ENCODE measurements around the gene PTH1R.

PTH1R gene

DNA sequence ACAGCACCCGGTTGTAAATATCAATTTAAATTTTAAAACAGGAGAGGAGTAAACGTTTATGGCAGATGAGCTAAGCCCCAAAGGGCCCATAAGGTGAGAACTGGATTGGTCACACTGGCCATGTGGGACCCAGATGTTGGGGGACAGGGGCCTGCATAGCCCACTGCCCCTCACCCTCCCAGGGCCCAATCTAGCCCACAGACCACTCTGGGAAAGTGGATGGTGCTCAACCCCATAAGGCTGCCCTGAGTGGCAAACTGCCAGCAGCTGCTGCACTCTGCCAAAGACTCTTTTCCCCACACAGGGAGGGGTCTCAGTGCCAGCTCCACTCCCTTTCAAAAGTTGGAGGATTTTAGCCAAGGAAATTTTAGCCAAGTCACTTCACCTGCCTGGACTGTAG lies 56.6 kb downstream of the PTH1R start:
- DNase-seq = no peak

GRCh38 chr3:46934498-46935167 lies 57.1 kb downstream of the PTH1R start:
- no peak for DNase-seq

DNA sequence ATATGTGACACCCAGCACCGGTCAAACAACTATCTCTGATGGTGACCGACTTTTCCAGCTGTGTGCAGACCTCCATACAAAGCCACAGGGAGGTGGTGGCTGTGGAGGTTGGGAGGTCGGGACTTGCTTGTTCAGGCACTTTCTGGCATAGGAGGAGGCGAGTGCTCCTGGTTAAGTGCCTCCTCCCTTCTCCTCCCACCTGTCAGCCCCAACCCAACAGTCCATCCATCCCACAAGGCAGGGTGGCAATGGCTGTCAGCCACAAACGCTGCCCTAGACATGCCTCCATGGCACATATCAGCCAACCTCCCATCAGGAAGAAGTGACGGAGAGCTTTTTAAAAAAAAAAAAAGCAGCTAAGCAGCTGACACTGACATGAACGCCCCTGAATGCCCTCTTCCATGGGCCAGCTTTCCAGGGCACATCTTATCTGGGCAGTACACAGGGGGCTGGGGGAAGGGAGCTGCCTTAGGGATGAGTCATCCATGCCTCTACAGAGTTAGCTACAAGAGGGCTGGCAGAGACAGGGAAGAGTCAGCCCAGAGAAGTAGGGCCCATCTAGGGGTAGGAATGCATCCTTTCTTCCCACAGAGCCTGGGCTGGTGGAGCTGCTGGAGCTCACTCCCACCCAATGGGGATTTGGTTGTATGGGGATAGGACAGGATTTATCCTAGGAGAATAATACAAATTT lies 57.8 kb downstream of the PTH1R start:
- DNase-seq = no peak

DNA sequence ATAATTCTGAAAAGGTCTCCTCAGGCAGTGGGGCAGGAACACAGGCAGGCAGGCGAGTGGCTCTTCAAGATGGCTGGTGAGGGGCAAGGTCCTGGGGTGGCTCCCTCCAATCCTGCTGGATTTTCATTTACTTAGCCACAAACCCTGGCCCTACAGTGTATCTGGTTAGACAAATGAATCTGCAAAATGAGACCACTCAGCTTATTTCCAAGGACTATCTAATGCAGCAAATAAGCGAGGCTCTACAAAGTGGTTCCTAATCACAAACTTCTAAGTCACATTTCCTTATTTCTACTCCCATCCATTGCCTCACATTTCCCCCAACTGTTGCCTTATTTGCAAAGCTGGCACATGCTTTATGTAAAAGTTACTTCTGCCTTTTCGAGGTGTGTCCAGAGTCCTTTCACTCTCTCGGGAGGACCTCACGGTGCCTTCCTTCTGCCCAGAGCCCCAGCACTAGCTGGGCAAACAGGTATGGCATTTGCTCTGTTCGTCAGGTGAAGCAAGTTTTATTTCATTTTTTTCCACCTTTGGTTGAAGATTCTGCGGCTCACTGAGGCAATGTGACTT lies 58.6 kb downstream of the PTH1R start:
- DNase-seq = no peak

DNA sequence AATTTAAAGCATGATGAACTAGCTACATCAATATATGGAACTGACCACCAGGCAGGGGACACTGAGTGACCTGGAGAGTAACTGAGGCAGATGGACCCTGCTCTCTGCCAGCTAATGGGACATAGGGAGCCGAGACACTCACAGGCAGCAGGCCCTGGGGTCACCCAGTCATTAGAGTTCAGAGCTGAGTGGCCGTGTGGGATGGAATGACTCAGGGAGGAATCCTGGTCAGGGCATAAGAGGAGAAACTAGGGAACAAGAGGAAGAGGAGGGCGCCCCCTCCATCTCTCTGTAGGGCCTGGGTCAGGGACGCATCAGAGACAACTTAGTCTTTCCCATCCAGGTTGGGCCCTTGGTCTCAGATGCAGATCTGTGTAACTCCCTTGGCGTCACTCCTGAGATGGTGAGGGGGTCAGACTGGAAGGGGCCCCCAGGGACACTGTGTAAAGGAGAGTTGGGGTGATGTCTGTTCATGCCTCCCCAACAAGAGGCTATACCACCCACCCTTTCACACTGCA lies 59.3 kb downstream of the PTH1R start:
- DNase-seq = no peak

- no peak for DNase-seq
Observed at GRCh38 chr3:46938118-46938517, 60.6 kb downstream of the PTH1R start.

DNA sequence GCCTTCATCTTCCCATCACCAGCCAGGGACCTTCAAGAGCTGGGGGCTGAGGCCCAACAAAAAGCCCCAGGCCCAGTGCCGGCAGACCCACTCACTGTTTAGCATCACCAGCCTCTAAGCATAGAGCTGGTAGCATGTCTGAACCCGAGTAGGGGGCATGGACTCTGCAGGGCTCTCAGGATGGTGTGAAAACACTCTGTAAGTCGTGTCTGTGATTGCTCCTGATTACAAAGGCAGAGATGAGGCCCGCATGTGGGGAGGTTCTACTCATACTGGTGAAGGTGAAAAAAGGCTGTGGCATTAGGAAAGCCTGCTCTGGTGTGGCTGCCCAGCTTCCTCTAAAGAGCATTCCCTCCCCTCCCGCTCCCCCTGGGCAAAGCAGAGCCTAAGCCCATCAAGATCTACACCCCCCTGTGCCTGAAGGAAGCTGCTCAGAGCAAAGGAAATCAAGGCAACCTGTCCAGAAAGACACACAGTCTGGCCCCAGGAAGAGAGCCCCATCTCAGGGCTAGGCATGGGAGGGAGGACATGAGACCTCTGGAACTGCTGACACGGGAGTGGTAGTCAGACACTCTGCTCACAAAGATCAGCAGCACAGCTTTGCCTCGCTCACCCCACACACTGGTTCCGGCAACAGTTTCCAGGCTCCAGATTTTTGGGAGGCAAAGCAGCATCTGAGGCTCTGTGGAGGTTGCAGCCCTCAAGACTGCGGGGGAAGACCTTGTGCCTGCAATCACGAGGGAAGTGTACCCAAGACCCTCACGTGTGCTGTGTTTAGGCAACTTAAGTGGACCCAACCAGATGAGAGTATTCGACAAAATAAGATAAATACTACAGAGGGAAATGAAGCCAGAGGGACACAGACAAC lies 62.3 kb downstream of the PTH1R start:
- no peak for DNase-seq

GRCh38 chr3:46942076-46942475 lies 64.6 kb downstream of the PTH1R start:
- no peak for DNase-seq

GRCh38 chr3:46942481-46943236 lies 65.1 kb downstream of the PTH1R start:
- no peak for DNase-seq

DNA sequence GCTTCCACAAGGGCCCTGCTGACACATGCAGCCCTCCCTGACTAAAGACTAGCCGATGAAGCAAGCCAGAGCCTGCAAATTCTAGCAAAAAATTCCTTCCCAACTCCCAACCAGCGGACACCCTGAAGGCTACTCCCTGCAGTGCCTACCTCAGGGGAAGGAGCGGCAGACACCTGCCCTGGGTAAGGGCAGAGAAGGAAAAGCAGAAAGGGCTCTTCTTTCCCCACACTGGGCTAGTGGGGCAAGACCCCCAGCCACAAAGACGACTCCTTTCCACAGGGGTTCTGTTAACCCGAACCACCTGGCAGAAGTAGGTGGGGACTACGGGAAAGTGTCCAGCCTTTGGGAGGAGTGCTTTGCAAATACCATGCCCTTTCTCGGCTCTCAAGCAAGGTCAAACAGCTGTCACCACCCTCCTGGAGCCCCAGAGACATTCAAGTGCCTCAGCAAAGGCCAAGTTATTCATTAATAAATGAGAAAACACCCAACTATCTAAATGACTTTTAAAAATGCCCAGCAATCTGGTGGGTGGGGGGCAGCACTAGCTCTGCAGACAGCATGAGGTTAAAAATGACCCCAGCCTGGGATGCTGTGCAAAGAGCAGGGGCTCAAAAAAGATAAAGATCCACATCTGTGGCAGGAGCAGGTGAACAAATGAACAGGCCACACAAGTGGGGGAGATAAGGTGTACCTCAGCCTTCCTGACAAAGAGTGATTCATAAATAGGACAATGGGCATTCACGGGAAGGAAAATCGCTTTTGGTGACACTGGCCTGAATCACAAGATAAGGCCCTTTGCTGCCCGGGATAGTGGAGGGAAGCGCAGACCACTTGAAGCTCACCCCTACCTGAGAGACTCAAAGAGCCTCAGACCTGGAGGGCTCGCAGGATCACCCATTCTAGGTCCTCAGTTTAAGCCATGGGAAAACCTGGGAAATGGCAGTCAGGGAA lies 66.0 kb downstream of the PTH1R start:
- DNase-seq = no peak

- no peak for DNase-seq
Observed at GRCh38 chr3:46944191-46944590, 66.7 kb downstream of the PTH1R start.

- no peak for DNase-seq
Observed at GRCh38 chr3:46946416-46946815, 68.9 kb downstream of the PTH1R start.

DNA sequence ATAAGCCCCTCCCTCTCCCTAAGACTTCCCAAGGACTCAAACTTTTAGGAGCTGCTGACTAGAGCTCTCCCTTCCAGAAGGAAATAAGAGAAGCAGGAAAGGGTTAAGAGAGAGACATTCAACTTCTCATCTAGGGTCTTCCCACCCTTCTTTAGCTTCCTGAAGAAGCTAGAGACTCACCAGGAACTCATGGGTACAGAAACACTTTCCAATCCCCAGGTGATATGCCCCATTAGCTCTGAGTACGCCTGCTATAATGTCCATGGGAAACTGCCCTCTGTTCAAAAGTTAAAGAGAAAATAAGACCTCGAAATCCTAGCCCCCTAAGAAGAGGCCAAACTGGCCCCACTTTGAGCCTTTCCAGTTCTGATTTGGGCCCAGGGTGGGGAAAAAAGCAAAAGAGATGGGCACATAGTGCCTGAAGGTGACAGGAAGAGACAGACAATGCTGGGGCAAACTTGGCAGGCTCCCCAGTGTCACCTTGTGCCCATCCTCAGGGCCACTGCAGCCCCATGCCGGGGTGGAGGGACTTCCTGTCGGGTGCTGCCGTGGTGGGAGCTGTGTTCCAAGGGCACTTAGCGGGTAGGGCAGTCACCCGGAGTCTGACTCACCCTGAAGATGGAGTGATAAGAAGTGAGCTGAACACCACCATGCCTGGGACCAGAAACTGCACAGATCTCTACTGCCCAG lies 69.5 kb downstream of the PTH1R start:
- DNase-seq = no peak

DNA sequence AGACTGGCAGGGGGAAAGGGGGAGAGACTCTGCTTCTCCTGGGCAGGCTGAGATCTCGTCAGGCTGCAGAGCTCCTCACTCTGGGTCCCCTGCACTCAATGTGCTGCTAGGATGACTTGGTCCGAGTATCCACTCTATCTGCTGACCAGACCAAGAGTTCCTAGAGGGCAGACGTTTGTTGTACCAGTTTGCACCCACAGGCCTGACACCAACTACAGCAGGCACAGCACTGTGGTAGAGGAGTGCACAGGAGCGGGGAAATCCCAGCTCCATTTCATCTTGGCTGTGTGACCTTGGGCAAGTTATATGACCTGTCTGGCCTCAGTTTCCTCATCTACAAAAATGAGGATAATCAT lies 70.0 kb downstream of the PTH1R start:
- no peak for DNase-seq

DNA sequence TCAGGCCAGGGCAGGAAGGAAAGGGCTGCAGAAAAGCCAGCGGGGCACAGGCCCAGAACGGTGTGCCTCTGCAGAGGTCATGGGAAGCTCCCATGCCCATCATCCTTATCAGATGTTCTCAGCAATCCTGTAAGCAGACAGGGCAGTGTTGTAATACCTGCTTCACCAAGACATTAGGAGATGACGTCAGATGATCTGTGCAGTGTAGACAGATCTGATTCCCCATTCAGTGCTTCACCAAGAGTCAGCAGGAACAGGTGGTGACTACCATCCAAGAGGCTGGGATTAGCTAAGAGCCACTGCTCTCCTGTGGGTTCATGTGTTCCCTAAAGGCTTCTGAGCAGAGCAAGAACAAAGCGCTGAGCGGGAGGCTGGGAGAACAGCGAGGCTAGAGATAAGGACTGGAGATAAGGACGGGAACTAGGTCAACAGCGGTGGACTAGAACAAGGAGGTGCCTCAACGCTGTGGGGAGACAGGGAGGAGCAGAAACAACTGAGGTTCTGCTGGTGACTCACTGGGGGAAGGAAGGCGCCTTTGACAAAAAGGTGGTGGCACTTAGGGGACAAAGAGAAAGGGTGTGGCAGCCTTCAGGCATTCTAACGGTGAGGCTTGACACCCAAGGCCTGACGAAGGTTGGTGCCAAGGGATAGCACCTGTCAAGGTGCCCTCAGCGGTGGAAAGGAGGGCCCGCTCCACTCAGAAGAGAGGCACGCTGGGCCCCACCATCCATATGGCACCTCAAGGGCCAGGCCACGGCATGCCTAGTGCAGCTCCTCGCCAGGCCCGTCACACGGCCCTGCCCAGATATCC lies 70.7 kb downstream of the PTH1R start:
- DNase-seq = no peak

- no peak for DNase-seq
Observed at GRCh38 chr3:46948830-46949671, 71.5 kb downstream of the PTH1R start.

DNA sequence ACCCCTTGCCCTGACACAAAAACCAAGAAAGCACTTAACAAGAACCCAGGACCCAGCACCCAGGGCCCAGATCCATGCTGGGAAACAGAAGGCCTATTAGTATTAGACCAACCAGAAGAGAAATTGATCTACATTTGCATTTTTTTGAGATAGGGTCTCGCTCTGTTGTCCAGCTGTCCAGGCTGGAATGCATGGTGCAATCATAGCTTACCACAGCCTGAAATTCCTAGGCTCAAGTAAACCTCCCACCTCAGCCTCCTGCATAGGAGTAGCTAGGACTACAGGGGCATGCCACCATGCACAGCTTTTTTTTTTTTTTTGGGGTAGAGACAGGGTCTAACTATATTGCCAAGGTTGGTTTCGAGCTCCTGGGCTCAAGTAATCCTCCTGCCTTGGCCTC lies 72.7 kb downstream of the PTH1R start:
- no peak for DNase-seq

GRCh38 chr3:46950650-46951241 lies 73.2 kb downstream of the PTH1R start:
- DNase-seq = no peak

Measured in stimulated activated naive CD4-positive, alpha-beta T cell (primary cell).